ACC112 (cell line): ENCODE results near the gene BMAL2.

Experiments used
- H2AFZ ChIP-seq: fragments of 200-600 bp; sonication (generic); one replicate; pipeline ENCODE4 v1.6.0; 2017; ENCODE audit warnings: antibody characterized with exemption, low read length; ENCODE audit not compliant: unreplicated experiment
- H3K27ac ChIP-seq: fragments of 200-600 bp; sonication (generic); 2 replicates; pipeline ENCODE4 v1.5.1; 2014; ENCODE audit warnings: low read depth, mild to moderate bottlenecking, antibody characterized with exemption, low read length, moderate library complexity
- H3K27me3 ChIP-seq: fragments of 200-600 bp; sonication (generic); 2 replicates; pipeline ENCODE4 v1.6.1; 2014; ENCODE audit warnings: mild to moderate bottlenecking, antibody characterized with exemption, low read length, moderate library complexity, mixed read lengths; ENCODE audit not compliant: insufficient read depth
- H3K36me3 ChIP-seq: fragments of 200-600 bp; sonication (generic); 2 replicates; pipeline ENCODE4 v1.6.1; 2016; ENCODE audit warnings: mild to moderate bottlenecking, antibody characterized with exemption, low read length, moderate library complexity, mixed read lengths; ENCODE audit not compliant: insufficient read depth
- H3K4me1 ChIP-seq: fragments of 200-600 bp; sonication (generic); one replicate; pipeline ENCODE4 v1.6.1; 2016; ENCODE audit warnings: low read length, mixed read lengths; ENCODE audit not compliant: insufficient read depth, unreplicated experiment, control insufficient read depth
- H3K4me3 ChIP-seq: fragments of 200-600 bp; sonication (generic); 2 replicates; pipeline ENCODE4 v1.5.1; 2014; ENCODE audit warnings: mild to moderate bottlenecking, low read depth, low read length
- H3K79me2 ChIP-seq: fragments of 200-600 bp; sonication (generic); one replicate; pipeline ENCODE4 v1.6.0; 2016; ENCODE audit warnings: low read length; ENCODE audit not compliant: control insufficient read depth, unreplicated experiment, insufficient read depth

BMAL2 gene, protein sequence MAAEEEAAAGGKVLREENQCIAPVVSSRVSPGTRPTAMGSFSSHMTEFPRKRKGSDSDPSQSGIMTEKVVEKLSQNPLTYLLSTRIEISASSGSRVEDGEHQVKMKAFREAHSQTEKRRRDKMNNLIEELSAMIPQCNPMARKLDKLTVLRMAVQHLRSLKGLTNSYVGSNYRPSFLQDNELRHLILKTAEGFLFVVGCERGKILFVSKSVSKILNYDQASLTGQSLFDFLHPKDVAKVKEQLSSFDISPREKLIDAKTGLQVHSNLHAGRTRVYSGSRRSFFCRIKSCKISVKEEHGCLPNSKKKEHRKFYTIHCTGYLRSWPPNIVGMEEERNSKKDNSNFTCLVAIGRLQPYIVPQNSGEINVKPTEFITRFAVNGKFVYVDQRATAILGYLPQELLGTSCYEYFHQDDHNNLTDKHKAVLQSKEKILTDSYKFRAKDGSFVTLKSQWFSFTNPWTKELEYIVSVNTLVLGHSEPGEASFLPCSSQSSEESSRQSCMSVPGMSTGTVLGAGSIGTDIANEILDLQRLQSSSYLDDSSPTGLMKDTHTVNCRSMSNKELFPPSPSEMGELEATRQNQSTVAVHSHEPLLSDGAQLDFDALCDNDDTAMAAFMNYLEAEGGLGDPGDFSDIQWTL

DNA sequence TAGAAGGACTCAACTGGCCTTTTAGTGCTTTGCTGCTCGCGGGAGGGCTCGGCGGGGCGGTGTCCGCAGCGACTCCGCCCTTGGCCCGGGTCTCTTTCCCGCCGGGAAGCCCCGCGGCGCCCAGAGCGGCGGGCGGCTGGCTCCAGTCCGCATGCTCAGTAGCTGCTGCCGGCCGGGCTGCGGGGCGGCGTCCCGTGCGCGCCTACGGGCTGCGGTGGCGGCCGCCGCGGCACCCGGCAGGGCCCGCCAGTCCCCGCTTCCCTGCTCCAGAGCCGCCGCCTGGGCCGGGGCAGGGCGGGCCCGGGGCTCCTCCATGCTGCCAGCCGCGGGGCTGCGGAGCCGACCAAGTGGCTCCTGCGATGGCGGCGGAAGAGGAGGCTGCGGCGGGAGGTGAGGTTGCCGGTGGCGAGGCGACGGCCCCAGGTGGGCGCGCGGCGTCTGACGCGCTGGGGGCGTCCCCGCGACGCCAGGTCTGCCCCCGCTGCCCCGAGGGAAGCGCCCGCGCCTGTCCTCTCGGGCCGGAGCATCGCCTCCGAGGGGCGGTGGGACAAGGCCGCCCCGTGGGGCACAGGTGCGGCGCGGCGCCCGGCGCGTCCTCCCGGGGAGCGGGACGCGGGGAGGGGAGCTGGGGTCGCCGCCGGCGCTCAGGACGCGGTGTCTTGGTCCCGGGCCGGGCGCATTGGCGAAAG lies at the start of gene BMAL2:
BMAL2 (plus strand) TSS at position 123 of the 689 bp plus-strand sequence; CDS start at position 360, 237 bp downstream.
- peak within 1 kb of the TSS; percentile 89 for H3K4me3 ChIP-seq
- H3K27me3 ChIP-seq: no peaks in the 10 kb centered on the region
- H3K36me3 ChIP-seq: no peaks in the 10 kb centered on the region
- peak within 1 kb of the TSS; percentile 78 for H2AFZ ChIP-seq
- H3K4me1 ChIP-seq: peaks cover 42% of the 10 kb centered on the region
- peak within 1 kb of the TSS; percentile 92 for H3K27ac ChIP-seq
- H3K79me2 ChIP-seq: peaks cover 33% of the 10 kb centered on the region

DNA sequence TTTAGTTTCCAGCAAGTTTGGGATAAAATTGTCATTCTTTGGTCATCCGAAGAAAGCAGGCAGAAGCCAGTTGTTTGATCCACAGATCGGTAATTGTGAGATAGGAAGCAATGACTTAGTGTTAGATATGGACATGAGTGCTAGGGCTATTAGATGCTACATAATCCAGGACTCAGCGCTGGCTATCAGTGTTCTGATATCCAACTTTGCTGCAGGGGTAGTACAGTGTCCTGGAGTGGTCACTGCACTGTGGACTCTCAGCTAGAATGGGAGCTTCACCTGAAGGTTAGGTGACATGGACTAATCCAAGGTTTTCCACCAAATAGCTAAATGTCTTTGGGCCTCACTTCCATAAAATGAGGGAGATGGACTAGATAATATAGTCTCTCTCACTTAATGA lies 48.6 kb upstream of the BMAL2 start:
- H3K4me1 ChIP-seq: peaks cover 31% of the 10 kb centered on the region
- no peak overlapping the region for H2AFZ ChIP-seq
- no peaks in the 10 kb centered on the region for H3K36me3 ChIP-seq
- H3K79me2 ChIP-seq: peaks cover 10% of the 10 kb centered on the region
- peak overlapping the region; percentile 84 for H3K27ac ChIP-seq
- H3K4me3 ChIP-seq: no peak overlapping the region
- no peaks in the 10 kb centered on the region for H3K27me3 ChIP-seq

DNA sequence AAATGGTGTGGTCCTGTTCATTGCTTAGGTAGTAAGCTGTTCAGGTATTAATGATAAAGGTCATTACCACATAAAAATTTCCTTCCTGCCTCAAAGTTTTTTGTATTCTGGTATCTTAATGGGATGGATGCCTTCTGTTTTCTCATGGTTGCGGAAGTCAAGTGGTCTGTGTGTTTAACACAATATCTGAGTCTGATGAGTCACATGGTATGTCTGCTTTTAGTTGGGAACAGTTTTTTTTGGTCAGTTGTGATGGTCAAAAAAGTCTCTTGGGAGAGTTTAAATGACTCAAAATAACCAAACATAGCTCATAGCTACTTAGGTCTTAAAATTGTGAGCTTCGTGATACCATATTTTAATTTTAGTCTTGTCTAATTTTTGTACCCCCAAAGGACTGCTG lies 47.9 kb upstream of the BMAL2 start:
- H3K4me3 ChIP-seq: peak overlapping the region; percentile 32

DNA sequence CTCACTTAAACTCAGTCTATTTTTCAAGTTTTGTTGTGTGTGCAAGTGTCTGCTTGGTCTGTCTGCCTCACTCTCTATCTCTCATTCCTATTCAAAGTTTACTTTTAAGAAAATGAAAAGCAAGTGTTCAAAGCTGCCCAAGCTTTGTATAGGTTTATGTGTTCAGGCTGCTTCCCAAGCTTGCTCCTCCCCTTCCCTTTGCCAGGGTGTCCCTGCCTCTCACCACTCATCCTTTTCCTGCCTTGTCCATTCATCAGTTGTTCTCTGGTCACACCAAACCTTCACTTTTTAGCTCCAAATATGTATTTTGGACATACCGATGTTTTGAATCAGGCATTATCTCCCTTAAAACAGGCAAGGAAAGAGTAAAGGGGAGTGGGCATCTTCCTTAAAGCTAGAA lies 47.2 kb upstream of the BMAL2 start:
- Histone ChIP-seq H3K27ac (peak overlapping the region; percentile 84), H3K36me3 (no peaks in the 10 kb centered on the region), H3K4me3 (peak overlapping the region; percentile 14; the same call in 1 of the 2 replicates), H3K4me1 (peaks cover 36% of the 10 kb centered on the region), H3K79me2 (peaks cover 10% of the 10 kb centered on the region), H3K27me3 (no peaks in the 10 kb centered on the region), H2AFZ (peak overlapping the region; percentile 29)

More for the DNA sequence above, 47.9 kb upstream of the BMAL2 start:
- Histone ChIP-seq H2AFZ (no peak overlapping the region), H3K36me3 (no peaks in the 10 kb centered on the region), H3K27me3 (no peaks in the 10 kb centered on the region), H3K27ac (peak overlapping the region; percentile 84), H3K4me1 (peaks cover 36% of the 10 kb centered on the region), H3K79me2 (peaks cover 10% of the 10 kb centered on the region)

DNA sequence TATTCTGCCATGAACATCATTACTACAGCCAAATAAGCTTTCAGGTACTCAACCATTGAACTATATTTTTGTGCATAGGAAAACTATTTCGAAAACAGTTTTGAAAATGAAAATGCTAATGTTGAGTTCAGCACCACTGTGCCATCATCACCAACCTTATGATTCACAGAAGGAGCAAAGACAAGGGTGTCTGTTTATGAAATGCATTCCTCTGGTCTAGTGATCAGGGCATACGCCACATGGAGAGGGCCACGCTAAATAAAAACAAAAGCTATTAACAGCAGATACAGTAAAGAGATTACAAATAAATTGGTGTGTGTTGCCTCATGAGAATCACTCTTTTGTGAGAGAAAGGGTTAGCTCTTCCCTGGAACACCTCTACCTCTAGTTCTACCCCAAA lies 43.2 kb upstream of the BMAL2 start:
- H3K79me2 ChIP-seq: peaks cover 8% of the 10 kb centered on the region
- H2AFZ ChIP-seq: no peak overlapping the region
- no peaks in the 10 kb centered on the region for H3K27me3 ChIP-seq
- no peak overlapping the region for H3K27ac ChIP-seq
- H3K4me1 ChIP-seq: peaks cover 32% of the 10 kb centered on the region
- no peak overlapping the region for H3K4me3 ChIP-seq
- H3K36me3 ChIP-seq: no peaks in the 10 kb centered on the region

DNA sequence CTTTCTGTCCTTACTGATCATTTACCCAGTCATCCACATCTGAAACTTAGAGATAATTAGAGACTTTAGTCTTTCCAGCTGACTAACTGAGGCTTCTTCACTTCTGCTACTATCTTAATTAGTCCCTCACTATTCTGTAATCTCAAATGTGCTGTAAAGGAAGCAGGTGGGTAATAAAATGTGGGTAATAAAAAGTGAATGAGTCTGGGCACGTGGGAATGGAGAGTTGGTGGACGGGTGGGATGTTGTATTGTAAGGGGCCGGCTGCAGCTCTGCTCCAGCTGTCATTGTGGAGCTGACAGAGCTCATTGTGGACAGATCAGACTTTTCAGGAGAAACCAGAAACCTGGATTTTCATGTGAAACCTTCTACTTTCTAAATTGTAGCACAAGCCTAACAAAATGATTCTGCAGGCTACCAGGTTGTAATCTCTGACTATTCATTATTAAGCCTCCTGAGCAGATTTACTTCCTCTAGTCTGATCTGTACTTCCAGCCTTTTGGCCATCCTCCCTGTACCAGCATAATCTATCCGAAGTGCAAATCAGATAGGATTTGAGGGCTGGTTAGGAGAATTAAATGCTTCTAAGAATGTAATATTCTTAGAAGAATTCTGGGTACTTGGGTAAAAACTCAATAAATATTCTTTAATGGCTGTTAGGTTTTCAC lies 42.0 kb upstream of the BMAL2 start:
- Histone ChIP-seq H3K36me3 (no peaks in the 10 kb centered on the region), H3K4me3 (no peak overlapping the region), H3K27me3 (no peaks in the 10 kb centered on the region), H3K79me2 (peaks cover 10% of the 10 kb centered on the region), H3K27ac (no peak overlapping the region), H3K4me1 (peaks cover 20% of the 10 kb centered on the region), H2AFZ (no peak overlapping the region)

DNA sequence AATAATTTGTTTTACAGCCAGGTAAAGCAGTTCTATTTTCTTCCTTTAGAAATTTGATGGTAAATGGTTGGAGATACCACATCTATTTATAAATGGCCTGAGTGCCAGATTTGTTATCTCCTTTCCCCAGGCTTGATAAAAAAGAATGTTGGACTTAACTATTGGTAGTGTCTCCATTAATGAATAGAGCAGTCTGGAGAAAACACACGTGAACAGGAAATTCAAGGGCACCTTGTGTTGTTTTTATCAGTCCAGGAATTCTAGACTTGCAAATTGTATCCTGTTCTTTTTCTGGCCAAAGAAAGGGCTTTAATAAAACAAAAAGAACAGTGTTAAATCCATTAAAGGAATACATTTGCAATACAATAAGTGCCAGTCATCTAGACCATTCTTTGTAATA lies 40.8 kb upstream of the BMAL2 start:
- Histone ChIP-seq H3K79me2 (peaks cover 4% of the 10 kb centered on the region), H2AFZ (no peak overlapping the region), H3K4me1 (peaks cover 14% of the 10 kb centered on the region), H3K27me3 (no peaks in the 10 kb centered on the region), H3K36me3 (no peaks in the 10 kb centered on the region), H3K27ac (no peak overlapping the region), H3K4me3 (no peak overlapping the region)

DNA sequence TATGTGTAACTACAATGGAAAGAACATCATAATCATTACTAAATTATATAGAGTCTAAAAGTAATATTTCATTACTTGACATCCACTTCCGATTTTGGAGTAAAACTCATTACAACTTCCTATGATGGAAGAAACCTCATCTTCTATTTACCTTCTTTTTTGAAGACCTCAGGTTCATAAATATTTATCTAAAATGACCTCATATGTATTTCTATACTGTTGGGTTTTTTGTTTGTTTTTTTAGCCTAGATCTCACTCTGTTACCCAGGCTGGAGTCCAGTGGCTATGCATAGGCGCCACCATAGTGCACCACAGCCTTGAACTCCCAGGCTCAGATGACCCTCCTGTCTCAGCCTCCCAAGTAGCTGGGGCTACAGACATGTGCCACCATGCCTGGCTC lies 39.9 kb upstream of the BMAL2 start:
- Histone ChIP-seq H3K27me3 (no peaks in the 10 kb centered on the region), H3K27ac (no peak overlapping the region), H3K79me2 (peaks cover 4% of the 10 kb centered on the region), H3K4me3 (no peak overlapping the region), H3K4me1 (peaks cover 14% of the 10 kb centered on the region), H2AFZ (no peak overlapping the region), H3K36me3 (0 out of 2 replicates have a peak, but pooled peaks cover under 1% of the 10 kb centered on the region)

DNA sequence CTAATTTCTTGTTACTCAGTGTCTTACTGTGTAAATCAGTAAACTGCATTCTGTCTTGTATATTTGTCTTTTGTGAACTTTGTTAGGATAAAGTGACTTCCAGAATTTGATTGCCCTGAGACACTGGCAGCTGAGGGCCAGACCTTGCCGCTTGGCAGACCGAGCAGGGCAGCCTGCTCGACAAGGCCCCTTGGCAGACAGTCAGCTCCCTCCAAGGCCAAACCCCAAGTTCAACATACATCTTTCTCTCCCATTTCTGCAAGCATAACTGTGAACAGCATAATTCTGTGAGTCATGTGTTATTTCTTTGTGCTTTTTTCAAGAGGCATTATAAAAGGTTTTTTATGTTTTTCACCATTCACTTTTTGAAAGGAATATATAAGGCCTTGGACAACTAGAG lies 39.2 kb upstream of the BMAL2 start:
- H3K36me3 ChIP-seq: 0 out of 2 replicates have a peak, but pooled peaks cover 3% of the 10 kb centered on the region
- peaks cover 4% of the 10 kb centered on the region for H3K79me2 ChIP-seq
- no peaks in the 10 kb centered on the region for H3K27me3 ChIP-seq
- no peak overlapping the region for H3K27ac ChIP-seq
- H3K4me3 ChIP-seq: no peak overlapping the region
- H2AFZ ChIP-seq: no peak overlapping the region
- peaks cover 14% of the 10 kb centered on the region for H3K4me1 ChIP-seq

DNA sequence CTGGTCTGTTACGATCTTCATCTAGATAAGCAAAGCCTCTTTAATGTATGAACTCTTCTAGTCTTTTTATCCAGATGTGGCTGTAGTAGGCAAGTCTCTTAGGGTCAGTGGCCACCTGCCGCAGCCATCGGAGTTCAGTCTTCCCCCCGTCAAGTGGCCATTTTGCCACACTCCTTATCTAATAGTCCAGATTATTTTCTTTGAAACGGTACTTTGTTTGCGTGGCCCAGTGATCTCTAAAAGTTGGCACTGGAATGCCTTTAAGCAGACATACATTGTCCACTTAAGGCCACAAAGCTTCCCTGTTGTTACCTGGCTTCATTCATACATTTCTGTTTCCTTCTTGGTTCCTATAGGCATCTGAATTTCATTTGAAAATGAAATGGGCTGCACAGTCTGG lies 36.0 kb upstream of the BMAL2 start:
- Histone ChIP-seq H2AFZ (no peak overlapping the region), H3K36me3 (0 out of 2 replicates have a peak, but pooled peaks cover 9% of the 10 kb centered on the region)

More for the DNA sequence above, 36.0 kb upstream of the BMAL2 start:
- no peaks in the 10 kb centered on the region for H3K27me3 ChIP-seq
- H3K4me1 ChIP-seq: peaks cover 8% of the 10 kb centered on the region
- peaks cover 4% of the 10 kb centered on the region for H3K79me2 ChIP-seq
- H3K27ac ChIP-seq: no peak overlapping the region
- H3K4me3 ChIP-seq: no peak overlapping the region
